Upper lobe of left lung (tissue), 6 donors: ENCODE data around the gene AMT. TPM values are rescaled to one million over a fixed set of nuclear protein-coding genes. Genes with fewer than 3 reads are reported as not detected.

Source experiments
- ATAC-seq, 2 donors: fragments of 200-7000 bp; cut with Tn5 transposase; one replicate each; pipeline ENCODE4 v1.9.1; 2022; ENCODE audit warnings: mild to moderate bottlenecking in 2 of 2, moderate library complexity in 2 of 2; ENCODE audit not compliant: low FRiP score in 2 of 2
- DNase-seq, 2 donors: peaks; one replicate each; pipeline ENCODE4 v3.0.0-alpha.2; 2019 to 2020
- H3K27ac ChIP-seq, 4 donors: fragments of 200-600 bp; sonication (generic); one replicate each; pipeline ENCODE4 v1.5.1; 2016 to 2019
- H3K27me3 ChIP-seq, 4 donors: fragments of 200-600 bp; sonication (generic); one replicate each; pipeline ENCODE4 v1.5.1; 2017 to 2019
- H3K36me3 ChIP-seq, 4 donors: fragments of 200-600 bp; sonication (generic); one replicate each; pipeline ENCODE4 v1.5.1; 2016 to 2019
- H3K4me1 ChIP-seq, 4 donors: fragments of 200-600 bp; sonication (generic); one replicate each; pipeline ENCODE4 v1.5.1; 2018 to 2019
- H3K4me3 ChIP-seq, 4 donors: fragments of 200-600 bp; sonication (generic); one replicate each; pipeline ENCODE4 v1.5.1; 2017 to 2019; ENCODE audit warnings: mild to moderate bottlenecking in 2 of 4, moderate library complexity in 1 of 4
- H3K9me3 ChIP-seq, 4 donors: fragments of 200-600 bp; sonication (generic); one replicate each; pipeline ENCODE4 v1.5.1; 2018 to 2019
- EP300 ChIP-seq, 4 donors: sonication (generic); formaldehyde crosslinking; IDR thresholded peaks; one replicate each; pipeline ENCODE4 v1.5.1; 2017; ENCODE audit warnings: antibody characterized with exemption in 4 of 4, control low read depth in 2 of 4
- POLR2A ChIP-seq, 4 donors: fragments of 450-650 bp; IDR thresholded peaks; one replicate each; pipeline ENCODE4 v1.5.1; 2016 to 2017; ENCODE audit warnings: antibody characterized with exemption in 4 of 4, mild to moderate bottlenecking in 2 of 4
- POLR2AphosphoS5 ChIP-seq, 2 donors: sonication (generic); formaldehyde crosslinking; IDR thresholded peaks; one replicate each; pipeline ENCODE4 v1.5.1; 2017; ENCODE audit warnings: antibody characterized with exemption in 2 of 2
- WGBS, 2 donors: methylation state at CpG; one replicate each; pipeline ENCODE4 v1.1.5; 2017 to 2018; 5-methylcytosine and 5-hydroxymethylcytosine counted together
- total RNA-seq, 6 donors: library from RNA; depleted of rRNA in 4 of 6; stranded (reverse); fragments of >200 nt in 4 of 6; gene quantifications; one replicate each; pipeline versions ENCODE4 v1.1.0 to v1.2.1, GENCODE V29; 2016 to 2021
- TF ChIP-seq, protein P1 (sequence below), 6 experiments: fragments of 450-650 bp in 4 of 6; fragments of 200-600 bp in 2 of 6; sonication (generic) in 2 of 6; IDR thresholded peaks; one replicate each; pipeline ENCODE4 v1.5.1; 2016 to 2019; ENCODE audit warnings: antibody characterized with exemption in 6 of 6
- donor health status: DM: no; HTN: no; CAD: no; lungs with moderate emphysema.
- donor health status: DM: no; HTN: yes; CAD: no; lungs with severe emphysema.

The AMT gene, protein sequence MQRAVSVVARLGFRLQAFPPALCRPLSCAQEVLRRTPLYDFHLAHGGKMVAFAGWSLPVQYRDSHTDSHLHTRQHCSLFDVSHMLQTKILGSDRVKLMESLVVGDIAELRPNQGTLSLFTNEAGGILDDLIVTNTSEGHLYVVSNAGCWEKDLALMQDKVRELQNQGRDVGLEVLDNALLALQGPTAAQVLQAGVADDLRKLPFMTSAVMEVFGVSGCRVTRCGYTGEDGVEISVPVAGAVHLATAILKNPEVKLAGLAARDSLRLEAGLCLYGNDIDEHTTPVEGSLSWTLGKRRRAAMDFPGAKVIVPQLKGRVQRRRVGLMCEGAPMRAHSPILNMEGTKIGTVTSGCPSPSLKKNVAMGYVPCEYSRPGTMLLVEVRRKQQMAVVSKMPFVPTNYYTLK
- 10 to 100 TPM in 3 of 6 donors, 1 to 10 TPM in 3; 2.3 to 59.7 (median 11.4) TPM for total RNA-seq

DNA sequence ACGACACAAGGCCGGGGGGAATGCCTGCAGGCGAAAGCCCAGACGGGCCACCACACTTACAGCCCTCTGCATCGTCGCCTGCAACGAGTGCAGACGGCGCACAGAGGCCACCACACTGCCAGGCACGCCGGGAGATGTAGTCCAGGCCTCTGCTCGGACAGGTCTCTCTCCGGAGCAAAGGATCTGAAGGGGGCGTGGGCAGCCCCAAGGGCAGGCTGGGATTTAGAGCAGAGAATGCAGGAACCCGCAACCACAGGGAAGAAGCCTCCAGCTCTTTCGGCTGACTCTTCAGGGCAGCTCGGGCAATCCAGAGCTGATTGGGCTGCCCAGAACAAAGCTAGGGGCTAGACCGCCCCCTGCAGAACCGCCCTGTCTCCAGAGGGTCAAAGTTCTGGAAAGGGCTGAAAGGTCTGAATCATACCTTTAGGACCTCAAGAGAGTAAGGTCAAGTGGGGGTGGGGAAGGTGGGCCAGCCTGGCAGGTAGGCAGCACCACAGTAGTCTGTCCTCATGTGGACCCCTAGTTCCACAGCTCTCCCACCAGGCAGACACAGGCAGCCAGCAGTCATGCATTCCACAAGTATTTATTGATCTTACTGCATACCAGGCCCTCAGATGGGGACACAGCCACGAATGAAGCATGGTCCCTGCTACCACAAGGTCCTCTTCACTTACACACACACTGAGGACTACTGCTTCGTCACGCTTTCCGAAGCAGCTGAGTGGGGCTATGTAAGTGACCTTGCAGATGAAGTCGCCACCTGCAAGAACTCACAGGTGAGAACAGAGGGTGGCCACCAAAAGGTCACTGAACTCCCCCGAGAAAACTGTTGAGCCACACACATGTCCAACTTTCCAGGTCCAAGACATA lies at the start of gene AMT:
TSS of gene AMT (minus strand) at position 95 of the 870 bp plus-strand sequence. CDS start at position 72, 23 bp downstream.
- ATAC-seq (peak; percentile 25 to 50), DNase-seq (peak; percentile 39 to 79)
- Histone ChIP-seq H3K4me3 (peak within 1 kb of the TSS in 3 of 4 donors; percentile 17 to 36 (median 30)), H3K27ac (peak within 1 kb of the TSS in 1 of 4 donors; percentile 29), H3K27me3 (no peaks in the 10 kb centered on the region), H3K9me3 (no peaks in the 10 kb centered on the region), H3K4me1 (peaks cover 0 to 13% (median 3%) of the 10 kb centered on the region in 4 donors), H3K36me3 (peaks cover 0 to 37% (median 17%) of the 10 kb centered on the region in 4 donors)
- WGBS, 2 donors, result 48 to 79% methylated on average over 8 to 24 of the region's 25 CpGs
- TF ChIP-seq POLR2AphosphoS5 (IDR thresholded peaks at IDR 0.05) (no peak), POLR2A (IDR thresholded peaks at IDR 0.05) (peak in 1 of 4 donors; percentile 9)

DNA sequence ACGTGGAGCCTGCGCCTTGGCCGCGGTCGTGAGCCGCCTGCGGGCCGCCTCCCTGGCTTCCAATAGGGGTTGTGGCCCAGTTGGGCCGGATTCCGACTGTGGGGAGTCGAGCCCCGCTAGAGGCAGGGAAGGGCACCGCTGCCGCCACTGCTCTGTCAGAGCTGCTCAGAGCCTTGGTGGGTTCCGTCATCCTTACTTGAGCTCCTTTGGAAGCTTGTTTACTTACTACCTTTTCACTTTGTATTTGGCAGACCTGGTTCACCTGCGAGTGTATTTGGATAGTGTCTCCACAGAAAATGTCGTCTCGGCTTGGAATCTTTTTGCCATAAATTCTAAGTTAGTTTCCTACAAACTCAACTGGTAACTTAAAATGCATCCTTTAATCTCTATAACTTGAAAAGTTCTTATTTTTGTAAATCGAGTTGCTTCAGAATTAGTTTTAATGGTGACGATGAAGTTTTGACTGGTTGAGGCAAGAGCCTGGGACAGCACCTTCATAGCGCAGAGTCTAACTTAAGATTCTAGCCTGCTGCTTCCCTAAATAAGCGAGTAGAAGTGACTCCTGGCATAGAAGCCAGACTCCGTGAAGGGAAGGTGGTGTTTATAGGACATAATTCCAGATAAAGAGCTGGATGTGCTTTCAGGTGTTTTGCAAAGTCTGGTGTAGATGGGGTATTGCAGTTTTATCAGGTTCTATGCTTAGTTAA lies 48.6 kb upstream of the AMT start:
- H3K4me3 ChIP-seq, result peak overlapping the region; percentile 75 to 95 (median 85)
- H3K27ac ChIP-seq, result peak overlapping the region; percentile 96 to 99 (median 96)
- H3K27me3 ChIP-seq, result no peaks in the 10 kb centered on the region
- H3K36me3 ChIP-seq, result peaks cover 0 to 4% (median 0%) of the 10 kb centered on the region in 4 donors
- peaks cover 28 to 44% (median 36%) of the 10 kb centered on the region in 4 donors for H3K4me1 ChIP-seq
- no peak for TF ChIP-seq POLR2A (IDR thresholded peaks at IDR 0.05)
- TF ChIP-seq POLR2AphosphoS5 (IDR thresholded peaks at IDR 0.05), result peak in 1 of 2 donors; percentile 5
- ATAC-seq (peak in 1 of 2 donors; percentile 1), DNase-seq (no peak)
- WGBS, 2 donors, result 4 to 12% methylated on average over 12 to 22 of the region's 23 CpGs
- H3K9me3 ChIP-seq, result no peaks in the 10 kb centered on the region

DNA sequence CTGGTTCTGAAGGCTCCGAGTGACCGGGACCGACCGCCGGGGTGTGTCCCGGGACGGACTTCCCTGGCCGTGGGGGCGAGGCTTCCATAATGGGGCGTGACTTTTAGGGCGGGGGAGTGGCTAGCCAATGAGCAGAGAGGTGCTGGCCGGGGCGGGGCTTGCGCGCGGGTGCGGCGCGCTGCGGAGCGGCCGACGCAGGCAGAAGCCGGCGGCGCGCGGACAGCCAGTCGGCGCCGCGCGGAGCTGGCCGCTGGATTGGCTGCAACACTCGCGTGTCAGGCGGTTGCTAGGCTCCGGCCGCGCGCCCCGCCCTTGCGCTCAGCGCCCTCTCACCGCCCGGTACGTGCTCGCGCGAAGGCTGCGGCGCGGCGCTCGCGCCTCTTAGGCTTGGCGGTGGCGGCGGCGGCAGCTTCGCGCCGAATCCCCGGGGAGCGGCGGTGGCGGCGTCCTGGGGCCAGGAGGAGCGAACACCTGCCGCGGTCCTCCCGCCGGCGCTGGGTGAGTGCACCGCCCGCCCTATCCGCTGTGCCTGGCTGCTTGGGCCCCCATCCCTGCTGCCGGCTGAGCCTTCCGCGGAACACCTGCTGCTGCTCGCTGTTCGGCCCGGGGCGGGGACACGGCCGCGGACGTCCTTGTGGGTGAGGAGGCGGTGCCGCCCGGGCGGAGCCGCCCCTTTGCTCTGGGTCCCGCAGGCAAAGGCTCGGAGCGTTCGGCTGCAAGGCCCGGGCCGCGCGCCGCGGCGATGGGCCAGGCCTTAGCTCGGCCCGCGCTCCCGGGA lies 47.9 kb upstream of the AMT start, which contains the start of gene DAG1:
TSS of gene DAG1 (plus strand) at position 332 of the 778 bp plus-strand sequence. CDS start 40,268 bp downstream, outside the sequence.
- ATAC-seq (peak; percentile 96), DNase-seq (peak; percentile 98 to 99)
- peak within 1 kb of the TSS; percentile 75 to 95 (median 85) for H3K4me3 ChIP-seq
- no peaks in the 10 kb centered on the region for H3K27me3 ChIP-seq
- TF ChIP-seq POLR2A (IDR thresholded peaks at IDR 0.05) (peak in 3 of 4 donors; percentile 54 to 93 (median 69)), EP300 (IDR thresholded peaks at IDR 0.05) (peak in 1 of 4 donors; percentile 6), POLR2AphosphoS5 (IDR thresholded peaks at IDR 0.05) (peak; percentile 20 to 77)
- TF ChIP-seq, protein P1, sequence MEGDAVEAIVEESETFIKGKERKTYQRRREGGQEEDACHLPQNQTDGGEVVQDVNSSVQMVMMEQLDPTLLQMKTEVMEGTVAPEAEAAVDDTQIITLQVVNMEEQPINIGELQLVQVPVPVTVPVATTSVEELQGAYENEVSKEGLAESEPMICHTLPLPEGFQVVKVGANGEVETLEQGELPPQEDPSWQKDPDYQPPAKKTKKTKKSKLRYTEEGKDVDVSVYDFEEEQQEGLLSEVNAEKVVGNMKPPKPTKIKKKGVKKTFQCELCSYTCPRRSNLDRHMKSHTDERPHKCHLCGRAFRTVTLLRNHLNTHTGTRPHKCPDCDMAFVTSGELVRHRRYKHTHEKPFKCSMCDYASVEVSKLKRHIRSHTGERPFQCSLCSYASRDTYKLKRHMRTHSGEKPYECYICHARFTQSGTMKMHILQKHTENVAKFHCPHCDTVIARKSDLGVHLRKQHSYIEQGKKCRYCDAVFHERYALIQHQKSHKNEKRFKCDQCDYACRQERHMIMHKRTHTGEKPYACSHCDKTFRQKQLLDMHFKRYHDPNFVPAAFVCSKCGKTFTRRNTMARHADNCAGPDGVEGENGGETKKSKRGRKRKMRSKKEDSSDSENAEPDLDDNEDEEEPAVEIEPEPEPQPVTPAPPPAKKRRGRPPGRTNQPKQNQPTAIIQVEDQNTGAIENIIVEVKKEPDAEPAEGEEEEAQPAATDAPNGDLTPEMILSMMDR (IDR thresholded peaks at IDR 0.05), result peak in 4 of 6 experiments; percentile 21 to 42 (median 32)
- WGBS, 2 donors, result 1% methylated on average over 54 of the region's 108 CpGs; no CpG with 5 or more reads in 1 of the 2 donors
- peak within 1 kb of the TSS; percentile 96 to 99 (median 96) for H3K27ac ChIP-seq
- H3K36me3 ChIP-seq, result peaks cover 0 to 4% (median 0%) of the 10 kb centered on the region in 4 donors
- H3K4me1 ChIP-seq, result peaks cover 28 to 47% (median 36%) of the 10 kb centered on the region in 4 donors
- H3K9me3 ChIP-seq, result no peaks in the 10 kb centered on the region

DNA sequence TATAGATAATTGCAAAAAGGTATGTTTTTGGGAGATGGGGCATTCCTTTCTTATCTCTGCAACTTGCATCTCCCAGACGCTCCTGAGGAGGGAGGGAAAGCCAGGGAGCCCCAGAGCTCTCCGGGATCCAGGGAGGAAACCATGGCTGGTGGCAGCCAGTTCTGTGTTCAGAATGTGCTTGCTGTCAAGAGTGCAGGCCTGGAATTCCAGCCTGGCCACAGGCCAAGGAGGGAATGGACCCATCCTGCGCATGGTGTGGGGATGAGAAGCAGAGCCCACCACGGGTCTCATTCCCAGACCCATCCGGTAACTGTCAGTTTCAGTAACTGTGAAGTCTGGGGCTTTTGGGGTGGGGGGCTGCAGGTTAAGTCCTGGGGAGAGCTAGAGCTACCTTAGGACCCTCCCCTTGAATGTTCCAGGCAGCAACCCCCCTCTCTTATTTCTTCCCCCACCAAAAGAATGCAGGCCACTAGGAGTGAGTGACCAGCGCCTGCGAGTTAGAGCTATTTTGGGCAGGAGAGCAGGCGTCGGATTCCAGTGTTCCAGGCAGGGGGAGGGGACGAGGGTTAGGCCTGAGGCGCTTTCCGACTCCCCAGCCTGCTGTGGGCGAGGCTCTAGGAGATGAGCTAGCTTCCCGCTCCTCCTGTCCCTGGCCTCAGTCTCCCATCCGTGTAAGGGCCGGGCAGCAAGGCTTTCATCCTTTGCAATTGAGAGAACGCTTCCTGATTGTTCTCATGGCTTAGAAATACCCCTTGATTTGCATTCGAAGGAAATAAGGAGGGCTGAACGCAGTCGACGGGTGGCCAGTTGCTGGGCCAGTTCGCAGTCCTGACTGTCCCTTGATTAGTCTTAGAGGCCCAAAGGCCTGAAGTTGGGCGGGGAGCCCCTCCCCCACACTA lies 47.0 kb upstream of the AMT start:
- no peak for TF ChIP-seq EP300 (IDR thresholded peaks at IDR 0.05)
- peak in 3 of 4 donors; percentile 6 to 42 (median 12) for TF ChIP-seq POLR2A (IDR thresholded peaks at IDR 0.05)
- peak in 1 of 2 donors; percentile 43 for TF ChIP-seq POLR2AphosphoS5 (IDR thresholded peaks at IDR 0.05)
- TF ChIP-seq, protein P1 (IDR thresholded peaks at IDR 0.05), result no peak
- WGBS, 2 donors, result 13 to 19% methylated on average over 9 to 23 of the region's 23 CpGs
- H3K4me3 ChIP-seq, result peak overlapping the region; percentile 35 to 91 (median 77)
- H3K36me3 ChIP-seq, result peaks cover 0 to 4% (median 0%) of the 10 kb centered on the region in 4 donors
- no peaks in the 10 kb centered on the region for H3K9me3 ChIP-seq
- H3K27me3 ChIP-seq, result no peaks in the 10 kb centered on the region
- DNase-seq (peak in 1 of 2 donors; percentile 77), ATAC-seq (peak; percentile 62 to 84)
- H3K27ac ChIP-seq, result peak overlapping the region; percentile 96 to 99 (median 96)
- H3K4me1 ChIP-seq, result peaks cover 28 to 52% (median 36%) of the 10 kb centered on the region in 4 donors
